Epithelial cell of proximal tubule (primary cell): ENCODE data around the gene HOXA7. TPM values are rescaled to one million over a fixed set of nuclear protein-coding genes. Genes with fewer than 3 reads are reported as not detected.

Experiments
- DNase-seq: peaks from one replicate; pipeline ENCODE4 v3.0.0-alpha.2; 2011; ENCODE audit warnings: low read depth
- H3K4me3 ChIP-seq: 2 replicates; pipeline ENCODE4 v1.5.1; 2011; ENCODE audit warnings: low read depth, mild to moderate bottlenecking, low read length
- CTCF ChIP-seq: conservative IDR thresholded peaks from 2 replicates; pipeline ENCODE4 v1.5.1; 2012; ENCODE audit warnings: low read depth, mild to moderate bottlenecking, low read length
- total RNA-seq: library from RNA; depleted of rRNA; stranded (reverse); fragments of >200 nt; gene quantifications from 2 replicates; pipeline ENCODE4 v1.2.3, GENCODE V29; 2015

The HOXA7 gene
- total RNA-seq, 1 donor from 2014 or later = 21.4 TPM

GRCh38 chr7:27125986-27126394 is 30.5 kb downstream of the HOXA7 start:
- no peak for DNase-seq
- peak overlapping the region; percentile 77 for H3K4me3 ChIP-seq
- TF ChIP-seq CTCF = no peak

GRCh38 chr7:27124902-27125689 is 31.4 kb downstream of the HOXA7 start:
- peak overlapping the region; percentile 77 for H3K4me3 ChIP-seq
- no peak for TF ChIP-seq CTCF
- DNase-seq = no peak

- DNase-seq = no peak
- H3K4me3 ChIP-seq = peak overlapping the region; percentile 77
- TF ChIP-seq CTCF = no peak
Measured at GRCh38 chr7:27124096-27124901, 32.2 kb downstream of the HOXA7 start.

GRCh38 chr7:27123477-27124053 is 32.9 kb downstream of the HOXA7 start:
- DNase-seq = no peak
- peak overlapping the region; percentile 77 for H3K4me3 ChIP-seq
- TF ChIP-seq CTCF = no peak

- no peak for DNase-seq
- H3K4me3 ChIP-seq = peak overlapping the region; percentile 77
Measured at GRCh38 chr7:27123007-27123476, 33.4 kb downstream of the HOXA7 start.

More at GRCh38 chr7:27123007-27123476, 33.4 kb downstream of the HOXA7 start:
- TF ChIP-seq CTCF = no peak
